ENCODE measurements around the gene MED23.

Gene MED23, protein sequence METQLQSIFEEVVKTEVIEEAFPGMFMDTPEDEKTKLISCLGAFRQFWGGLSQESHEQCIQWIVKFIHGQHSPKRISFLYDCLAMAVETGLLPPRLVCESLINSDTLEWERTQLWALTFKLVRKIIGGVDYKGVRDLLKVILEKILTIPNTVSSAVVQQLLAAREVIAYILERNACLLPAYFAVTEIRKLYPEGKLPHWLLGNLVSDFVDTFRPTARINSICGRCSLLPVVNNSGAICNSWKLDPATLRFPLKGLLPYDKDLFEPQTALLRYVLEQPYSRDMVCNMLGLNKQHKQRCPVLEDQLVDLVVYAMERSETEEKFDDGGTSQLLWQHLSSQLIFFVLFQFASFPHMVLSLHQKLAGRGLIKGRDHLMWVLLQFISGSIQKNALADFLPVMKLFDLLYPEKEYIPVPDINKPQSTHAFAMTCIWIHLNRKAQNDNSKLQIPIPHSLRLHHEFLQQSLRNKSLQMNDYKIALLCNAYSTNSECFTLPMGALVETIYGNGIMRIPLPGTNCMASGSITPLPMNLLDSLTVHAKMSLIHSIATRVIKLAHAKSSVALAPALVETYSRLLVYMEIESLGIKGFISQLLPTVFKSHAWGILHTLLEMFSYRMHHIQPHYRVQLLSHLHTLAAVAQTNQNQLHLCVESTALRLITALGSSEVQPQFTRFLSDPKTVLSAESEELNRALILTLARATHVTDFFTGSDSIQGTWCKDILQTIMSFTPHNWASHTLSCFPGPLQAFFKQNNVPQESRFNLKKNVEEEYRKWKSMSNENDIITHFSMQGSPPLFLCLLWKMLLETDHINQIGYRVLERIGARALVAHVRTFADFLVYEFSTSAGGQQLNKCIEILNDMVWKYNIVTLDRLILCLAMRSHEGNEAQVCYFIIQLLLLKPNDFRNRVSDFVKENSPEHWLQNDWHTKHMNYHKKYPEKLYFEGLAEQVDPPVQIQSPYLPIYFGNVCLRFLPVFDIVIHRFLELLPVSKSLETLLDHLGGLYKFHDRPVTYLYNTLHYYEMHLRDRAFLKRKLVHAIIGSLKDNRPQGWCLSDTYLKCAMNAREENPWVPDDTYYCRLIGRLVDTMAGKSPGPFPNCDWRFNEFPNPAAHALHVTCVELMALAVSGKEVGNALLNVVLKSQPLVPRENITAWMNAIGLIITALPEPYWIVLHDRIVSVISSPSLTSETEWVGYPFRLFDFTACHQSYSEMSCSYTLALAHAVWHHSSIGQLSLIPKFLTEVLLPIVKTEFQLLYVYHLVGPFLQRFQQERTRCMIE (N-terminal part only)

DNA sequence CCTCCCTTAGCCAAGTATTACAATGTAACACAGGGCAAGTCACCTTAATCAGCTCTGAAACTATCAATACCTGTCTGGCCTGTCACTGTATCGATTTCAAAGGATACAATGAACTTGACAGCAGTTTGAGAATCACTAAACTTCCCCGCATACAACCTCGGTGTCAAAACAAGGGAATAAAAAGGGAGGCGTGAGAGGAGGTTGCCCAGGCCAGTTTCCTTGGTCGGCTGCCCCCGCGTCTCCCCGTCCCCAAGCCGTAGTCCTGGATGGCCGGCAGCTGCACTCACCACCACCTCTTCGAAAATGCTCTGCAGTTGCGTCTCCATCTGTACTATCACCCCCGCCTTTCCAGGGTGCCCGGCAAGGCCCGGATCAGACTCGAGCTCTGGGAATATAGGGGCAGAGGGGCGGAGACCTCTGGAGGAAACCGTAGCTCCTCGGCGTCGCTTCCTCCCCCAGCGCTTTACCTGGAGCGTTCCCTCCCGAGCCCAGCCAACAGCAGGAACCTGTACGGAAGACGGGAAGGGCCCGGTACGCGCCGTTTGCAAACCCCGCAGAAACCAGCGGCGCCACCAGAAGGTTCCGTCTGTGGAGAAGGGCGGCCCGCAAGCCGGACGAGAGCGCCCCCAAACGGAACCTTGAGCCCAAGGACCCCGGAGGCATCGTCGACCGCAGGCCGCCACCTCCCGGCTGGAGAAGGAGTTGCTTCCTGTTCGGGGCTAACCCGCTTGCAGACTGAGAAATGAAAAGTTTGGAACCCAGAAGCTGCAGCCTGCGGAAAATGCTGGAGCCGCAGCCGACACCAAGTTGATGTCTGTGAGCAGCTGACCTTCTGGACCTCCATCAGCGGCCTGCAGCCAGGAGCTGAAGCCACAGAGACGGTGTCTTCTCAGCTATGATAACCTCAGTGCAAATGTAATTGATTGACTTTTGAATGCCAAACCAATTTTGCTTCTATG lies at the start of gene MED23:
MED23 (minus strand) TSS at position 519 of the 959 bp plus-strand sequence; CDS start at position 326, 193 bp downstream.
- DNase-seq, result peak; percentile 72

DNA sequence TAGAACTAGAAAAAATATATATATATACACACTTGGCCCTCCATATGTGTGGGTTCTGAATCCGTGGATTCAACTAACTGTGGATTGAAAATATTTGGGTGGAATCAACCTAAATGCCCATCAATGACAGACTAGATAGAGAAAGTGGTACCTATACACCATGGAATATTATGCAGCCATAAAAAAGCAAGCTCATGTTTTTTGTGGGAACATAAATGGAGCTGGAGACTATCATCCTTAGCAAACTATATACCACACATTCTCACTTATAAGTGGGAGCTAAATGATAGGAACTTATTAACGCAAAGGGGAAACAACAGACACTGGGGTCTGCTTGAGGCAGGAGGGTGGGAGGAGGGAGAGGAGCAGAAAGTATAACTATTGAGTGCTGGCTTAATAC lies 45.1 kb upstream of the MED23 start:
- DNase-seq, result no peak

DNA sequence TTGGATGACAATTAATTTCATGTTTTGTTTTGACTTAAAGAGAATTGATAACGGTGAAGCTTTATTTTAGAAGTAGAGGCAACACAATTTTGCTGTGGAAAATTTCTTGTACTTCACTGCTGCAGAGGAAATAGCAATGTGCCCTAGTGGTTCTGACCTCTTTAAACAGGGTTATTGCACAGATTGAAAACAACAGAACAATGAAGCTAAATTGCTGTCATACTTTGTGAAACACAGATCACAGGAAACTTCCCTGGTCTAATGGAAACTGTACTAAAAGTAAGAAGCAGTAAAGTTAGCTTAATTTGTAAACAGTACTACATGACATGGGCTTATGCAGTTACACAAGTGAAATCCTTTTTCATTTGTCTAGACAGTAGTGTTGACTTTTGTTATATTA lies 41.8 kb upstream of the MED23 start:
- no peak for DNase-seq

DNA sequence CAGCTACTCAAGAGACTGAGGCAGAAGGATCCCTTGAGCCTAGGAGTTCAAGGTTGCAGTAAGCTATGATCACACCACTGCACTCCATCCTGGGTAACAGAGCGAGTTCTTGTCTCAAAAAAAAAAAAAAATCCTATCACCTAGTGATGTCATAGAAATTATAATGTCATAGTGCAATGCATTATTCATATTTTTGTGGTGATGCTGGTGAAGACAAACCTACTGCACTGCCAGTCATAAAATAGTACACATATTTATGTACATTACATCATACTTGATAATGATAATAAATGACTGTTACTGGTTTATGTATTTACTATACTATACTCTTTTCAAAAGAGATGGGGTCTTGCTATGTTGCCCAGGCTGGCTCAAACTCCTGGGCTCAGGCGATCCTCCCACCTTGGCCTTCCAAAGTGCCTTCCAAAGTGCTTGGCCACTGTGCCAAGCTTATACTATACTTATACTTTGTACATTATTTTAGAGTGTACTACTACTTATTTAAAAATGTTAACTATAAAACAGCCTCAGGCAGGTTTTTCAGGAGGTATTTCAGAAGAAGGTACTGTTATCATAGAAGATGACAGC lies 35.6 kb upstream of the MED23 start:
- no peak for DNase-seq

DNA sequence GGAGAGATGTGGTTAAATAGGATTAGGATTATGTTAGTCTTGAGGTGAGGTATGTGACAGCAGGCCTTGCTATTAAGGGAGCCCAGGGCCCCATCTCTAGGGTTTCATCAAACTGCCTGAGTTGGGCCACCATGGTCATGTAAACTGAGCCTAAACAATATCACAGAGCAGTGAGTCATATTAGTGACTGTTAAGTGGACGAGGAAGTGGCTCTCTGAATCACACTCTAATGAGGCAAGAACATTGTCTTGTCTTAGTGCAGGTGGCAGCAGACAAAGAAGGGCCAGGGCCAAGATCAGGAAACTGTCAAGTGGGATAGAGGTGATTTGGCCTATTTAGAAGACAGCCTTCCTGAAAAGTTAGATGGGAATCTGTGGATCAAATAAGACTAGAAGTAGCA lies 32.2 kb upstream of the MED23 start:
- no peak for DNase-seq

DNA sequence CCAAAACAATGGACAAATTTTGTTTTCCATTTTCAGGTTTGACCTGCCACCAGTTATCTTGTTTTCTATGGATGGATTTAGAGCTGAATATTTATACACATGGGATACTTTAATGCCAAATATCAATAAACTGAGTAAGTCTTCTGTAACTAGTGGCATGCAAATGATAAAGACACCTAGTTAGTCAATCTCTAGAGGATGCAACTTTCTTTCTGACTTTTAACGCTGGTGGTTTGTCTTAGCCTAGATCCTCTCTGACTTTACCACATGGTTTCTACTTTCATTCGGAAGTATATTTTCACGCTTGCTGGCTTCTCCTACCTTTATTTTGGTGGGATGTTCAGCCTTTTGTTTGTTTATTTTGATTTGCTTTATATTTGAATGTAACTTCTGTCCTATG lies 30.2 kb upstream of the MED23 start:
- DNase-seq, result no peak

DNA sequence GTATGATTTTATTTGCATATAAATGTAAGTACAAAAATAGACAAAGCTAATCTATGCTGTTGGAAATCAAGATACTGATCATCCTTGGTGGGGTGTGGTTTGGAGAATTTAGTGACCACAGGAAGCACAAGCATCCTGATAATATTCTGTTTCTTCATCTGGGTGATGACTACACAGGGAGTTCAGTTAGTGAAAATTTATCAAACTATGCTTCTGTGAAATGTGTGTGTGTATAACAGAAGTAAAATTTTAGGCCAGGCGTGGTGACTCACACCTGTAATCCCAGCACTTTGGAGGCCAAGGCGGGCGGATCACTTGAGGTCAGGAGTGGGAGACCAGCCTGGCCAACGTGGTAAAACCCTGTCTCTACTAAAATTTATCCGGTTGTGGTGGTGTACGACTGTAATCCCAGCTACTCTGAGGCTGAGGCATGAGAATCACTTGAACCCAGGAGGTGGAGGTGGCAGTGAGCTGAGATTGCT lies 29.6 kb upstream of the MED23 start:
- no peak for DNase-seq

DNA sequence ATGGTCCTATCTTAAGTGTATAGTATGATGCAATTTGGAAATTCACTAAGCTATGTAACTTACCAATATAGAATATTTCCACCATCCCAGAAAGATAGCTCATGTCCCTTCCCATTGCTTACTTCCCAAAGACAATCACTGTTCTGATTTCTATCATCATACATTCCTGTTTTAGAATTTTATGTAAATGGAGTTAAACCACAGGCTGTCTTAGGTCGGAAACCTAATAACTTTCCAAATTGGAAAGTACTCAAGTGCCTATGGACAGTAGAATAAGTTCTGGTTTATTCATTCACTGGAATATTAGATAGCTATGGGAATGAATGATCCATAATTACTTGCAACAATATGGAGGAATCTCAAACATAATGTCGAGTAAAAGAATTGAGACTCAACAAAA lies 29.2 kb upstream of the MED23 start:
- no peak for DNase-seq

DNA sequence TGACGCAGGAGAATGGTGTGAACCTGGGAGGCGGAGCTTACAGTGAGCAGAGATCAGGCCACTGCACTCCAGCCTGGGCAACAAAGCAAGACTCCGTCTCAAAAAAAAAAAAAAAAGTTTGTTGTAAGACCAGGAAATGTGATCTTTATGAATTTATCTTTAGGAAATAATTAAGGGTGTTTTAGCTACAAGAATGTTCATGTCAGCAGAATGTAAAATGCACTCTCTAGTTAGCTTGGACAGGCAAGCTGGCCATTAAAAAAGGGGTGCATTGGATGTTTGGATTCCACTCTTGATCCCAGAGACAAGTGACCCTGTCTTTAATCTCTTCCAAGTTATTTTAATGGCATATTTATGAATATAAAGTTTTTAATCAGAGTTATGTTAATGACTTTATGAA lies 28.6 kb upstream of the MED23 start:
- no peak for DNase-seq

DNA sequence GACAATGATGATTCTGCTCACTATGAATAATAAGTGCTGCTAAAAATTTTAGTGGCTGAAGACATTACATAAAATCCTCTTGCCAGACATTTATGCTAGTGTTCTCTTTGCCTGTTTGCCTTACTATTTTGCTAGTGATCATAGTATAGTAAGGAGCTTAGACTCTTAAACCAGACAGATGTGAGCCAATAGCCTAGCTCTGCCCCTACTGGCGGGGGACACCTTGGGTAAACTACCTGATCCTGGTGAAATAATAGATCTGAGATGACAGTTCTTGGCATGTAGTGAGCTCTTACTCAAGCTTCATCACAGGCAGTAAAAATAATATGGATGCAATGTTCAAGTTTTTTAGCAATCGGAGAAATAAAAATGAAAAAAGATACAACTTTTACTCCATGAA lies 27.9 kb upstream of the MED23 start:
- no peak for DNase-seq

DNA sequence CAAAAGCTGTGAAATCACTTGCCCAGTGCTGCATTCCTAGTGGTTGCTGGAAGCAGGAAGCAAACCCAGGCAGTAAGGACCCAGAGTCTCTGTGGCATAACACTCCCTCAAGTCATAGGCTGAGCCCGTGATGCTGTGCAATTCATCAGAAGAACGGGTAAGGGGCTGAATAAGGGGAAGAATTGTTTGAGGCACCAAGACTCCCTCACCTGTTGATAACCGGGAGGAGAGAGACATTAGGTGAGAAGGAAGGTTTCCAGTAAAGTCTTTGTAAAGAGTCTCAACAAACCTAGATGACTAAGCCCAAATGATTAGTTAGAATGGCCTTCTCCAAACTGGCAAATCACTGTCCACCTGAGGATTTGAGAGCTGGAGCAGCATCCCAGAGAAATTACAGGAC lies 27.3 kb upstream of the MED23 start:
- no peak for DNase-seq

DNA sequence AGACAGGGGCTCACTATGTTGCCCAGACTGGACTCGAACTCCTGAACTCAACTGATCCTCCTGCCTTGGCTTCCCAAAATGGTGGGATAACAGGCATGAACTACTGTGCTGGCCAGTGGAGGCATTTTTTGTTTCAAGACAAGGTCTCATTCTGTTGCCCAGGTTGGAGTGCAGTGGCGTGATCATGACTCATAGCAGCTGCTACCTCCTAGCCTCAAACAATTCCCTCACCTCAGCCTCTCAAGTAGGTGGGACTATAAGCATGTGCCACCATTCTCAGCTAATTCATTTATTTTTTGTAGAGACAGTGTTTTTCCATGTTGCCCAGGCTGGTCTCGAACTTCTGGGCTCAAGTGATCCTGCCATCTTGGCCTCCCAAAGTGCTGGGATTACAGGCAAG lies 26.3 kb upstream of the MED23 start:
- no peak for DNase-seq

DNA sequence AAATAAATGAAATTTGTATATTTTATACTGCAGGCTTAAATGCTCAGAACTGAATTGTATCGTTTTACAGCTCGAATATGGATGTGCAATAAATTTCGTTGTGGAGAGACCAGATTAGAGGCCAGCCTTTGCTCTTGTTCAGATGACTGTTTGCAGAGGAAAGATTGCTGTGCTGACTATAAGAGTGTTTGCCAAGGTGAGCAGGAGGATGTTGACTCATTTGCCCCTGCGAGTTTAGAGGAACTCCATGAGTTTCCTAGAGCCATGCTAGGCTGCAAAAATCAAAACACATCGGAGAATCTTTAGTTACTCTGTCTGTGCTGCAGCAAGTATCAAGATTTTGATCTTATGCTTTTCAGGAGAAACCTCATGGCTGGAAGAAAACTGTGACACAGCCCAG lies 24.4 kb upstream of the MED23 start:
- no peak for DNase-seq

DNA sequence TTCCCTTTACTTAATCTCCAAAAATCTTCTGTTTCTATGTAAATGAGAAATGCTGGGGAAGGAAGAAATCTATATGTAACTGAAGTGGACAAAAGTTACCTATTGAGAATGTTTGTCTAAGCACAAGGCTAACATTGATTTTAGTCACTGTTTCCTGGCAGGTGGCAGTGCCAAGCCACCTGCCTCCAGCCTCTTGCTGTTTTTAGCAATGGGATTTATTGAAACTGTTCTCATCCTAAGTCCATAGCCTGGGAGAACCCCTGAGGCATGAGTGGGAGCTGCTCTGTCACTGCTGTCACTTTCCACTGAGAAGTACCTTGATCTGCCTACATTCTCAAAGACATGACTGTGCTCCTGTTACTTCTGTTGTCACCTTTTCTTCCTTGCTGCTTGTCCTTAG lies 23.7 kb upstream of the MED23 start:
- peak; percentile 29 for DNase-seq

DNA sequence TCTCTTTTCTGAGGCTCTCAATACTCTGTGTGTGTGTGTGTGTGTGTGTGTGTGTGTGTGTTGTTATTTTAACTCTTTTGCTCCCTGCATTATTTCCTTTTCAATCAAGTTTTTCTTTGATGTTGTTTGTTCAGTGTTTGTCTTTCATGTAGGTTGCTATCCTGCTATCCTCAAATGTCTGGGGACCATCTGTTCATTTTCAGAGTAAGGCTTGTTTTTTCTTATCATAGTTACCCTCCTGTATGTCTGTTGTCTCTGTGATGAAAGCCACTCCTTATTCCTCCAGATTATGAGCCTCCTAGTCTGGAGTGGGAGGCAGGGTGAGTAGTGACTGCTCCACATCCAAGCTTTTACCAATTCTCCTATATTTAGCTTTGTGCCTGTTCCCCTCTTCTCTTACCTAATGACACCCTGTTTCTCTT lies 18.2 kb upstream of the MED23 start:
- no peak for DNase-seq

DNA sequence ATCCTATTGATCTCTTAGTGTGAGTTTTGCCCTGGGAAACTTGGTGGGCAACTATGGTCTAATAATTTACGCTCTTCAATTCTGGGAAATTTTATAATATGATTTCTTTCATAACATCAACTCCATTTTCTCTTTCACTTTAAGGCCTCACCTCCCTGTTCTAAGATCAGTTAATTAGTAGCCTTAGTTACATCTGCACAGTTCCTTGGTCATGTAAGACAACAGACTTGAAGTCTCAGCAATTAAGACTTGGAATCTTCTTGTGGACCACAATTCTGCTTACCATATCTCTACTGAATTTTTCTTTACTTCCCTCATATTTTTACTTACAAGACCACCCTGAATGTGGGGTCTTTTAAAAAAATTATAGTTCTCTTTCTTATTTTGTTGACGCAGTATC lies 17.8 kb upstream of the MED23 start:
- DNase-seq, result no peak

DNA sequence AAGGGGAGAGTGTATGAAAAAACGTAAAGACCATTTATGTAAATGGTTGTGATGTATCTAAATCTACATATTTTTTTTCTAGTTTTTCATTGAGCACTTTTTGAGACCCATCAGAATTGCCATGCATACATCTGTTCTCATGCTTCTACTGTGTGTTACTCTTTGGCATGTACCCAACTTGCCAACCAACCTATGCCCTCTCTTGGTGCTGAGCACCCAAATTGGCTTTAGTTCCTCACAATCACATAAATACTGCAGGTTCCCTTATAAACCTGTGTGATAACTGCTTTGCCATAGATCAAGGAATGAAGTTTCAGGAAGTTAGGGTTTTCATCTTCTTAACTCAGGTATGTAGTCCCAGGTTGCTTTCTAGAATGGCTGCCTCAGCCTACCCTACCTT lies 16.9 kb upstream of the MED23 start:
- no peak for DNase-seq

DNA sequence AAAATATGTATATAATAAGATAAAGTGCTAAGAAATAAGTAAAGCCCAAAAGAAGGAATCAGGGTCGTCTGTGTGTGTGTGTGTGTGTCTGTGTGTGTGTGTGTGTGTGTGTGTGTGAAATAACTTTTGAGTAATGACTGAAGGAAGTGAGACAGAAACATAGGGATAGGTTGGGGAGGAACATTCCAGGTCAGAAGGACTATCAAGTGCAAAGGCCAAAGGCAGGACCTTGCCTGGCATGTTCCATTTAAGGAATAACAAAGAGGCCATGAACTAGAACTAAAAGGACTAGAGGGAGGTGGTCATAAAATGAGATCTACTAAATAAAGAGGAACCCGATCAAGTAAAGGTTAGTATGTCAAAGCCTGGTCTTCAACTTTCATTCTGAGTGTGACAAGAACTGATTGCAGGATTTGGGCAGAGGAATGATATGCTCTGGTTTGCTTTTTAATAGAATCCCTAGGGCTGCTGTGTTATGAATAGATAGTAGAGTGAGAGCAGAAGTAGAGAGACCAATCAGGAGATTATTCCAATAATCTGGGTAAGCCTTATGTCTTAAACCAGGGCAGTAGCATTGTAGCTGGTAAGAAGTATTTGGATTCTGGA lies 15.9 kb upstream of the MED23 start:
- DNase-seq, result no peak

DNA sequence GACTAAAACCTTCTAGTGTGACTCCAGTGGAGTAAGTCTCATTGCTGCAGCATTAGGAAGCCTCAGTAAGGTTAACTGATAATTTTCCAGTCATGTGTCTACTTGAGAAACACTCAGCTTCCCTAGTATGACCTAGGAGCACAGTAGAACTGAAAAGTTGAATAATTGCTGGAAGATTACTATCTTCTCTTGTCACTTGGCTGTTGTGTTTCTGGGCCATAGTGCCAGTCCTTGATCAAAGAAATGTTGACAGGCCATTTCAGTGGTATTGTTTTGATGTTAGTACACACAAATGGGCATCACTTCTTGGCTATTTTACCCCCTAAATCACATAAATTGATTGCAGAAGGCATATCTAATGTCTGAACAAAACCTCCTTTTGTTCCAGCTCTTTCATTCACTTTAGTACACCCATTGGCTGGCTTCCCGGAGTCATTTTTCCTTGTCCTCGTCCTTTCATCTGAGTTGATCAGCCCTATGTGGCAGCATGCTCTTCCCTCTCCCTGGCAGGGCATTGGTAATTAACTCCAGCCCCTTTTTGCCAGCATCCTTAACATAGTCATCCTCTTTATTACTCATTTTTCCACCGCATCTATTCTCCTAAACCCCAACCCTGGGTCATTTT lies 15.1 kb upstream of the MED23 start:
- DNase-seq, result peak; percentile 79

DNA sequence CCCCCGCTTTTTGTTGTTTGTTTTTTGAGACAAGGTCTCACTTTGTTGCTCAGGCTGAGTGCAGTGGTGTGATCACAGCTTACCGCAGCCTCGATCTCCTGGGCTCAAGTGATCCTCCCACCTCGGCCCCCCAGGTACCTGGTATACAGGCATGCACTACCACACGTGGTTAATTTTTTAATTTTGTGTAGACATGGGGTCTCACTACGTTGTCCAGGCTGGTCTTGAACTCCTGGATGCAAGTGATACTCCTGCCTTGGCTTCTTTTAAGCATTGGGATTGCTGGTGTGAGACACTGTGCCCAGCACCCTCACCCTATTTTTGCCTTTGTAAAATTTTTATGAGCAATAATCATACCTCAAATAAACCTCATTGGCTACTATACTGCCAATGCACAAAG lies 14.5 kb upstream of the MED23 start:
- DNase-seq, result no peak

DNA sequence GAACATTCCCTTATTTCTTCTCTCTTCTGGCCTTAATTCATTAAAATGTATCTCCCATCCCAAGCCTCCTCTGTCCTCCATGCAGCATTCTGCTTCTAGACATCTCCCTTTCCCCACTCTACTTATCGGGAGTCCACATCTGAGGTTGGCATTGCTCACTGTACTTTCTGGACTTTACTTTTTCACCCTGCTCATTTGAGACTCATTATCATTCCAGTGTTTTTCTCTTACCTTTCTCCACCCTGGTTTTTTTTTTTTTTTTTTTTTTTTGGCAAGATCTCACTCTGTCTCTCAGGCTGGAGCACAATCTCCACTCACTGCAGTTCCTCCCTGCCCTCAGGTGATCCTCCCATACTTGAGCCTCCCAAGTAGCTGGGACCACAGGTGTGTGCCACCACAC lies 13.5 kb upstream of the MED23 start:
- DNase-seq, result no peak
